ENCODE data around the gene ITGB6. TPM values are rescaled to one million over a fixed set of nuclear protein-coding genes. Genes with fewer than 3 reads are reported as not detected.

The ITGB6 gene
- total and polyA plus RNA-seq, 10 of the 15 experiments (the other 5 are each of a cell fraction or from before 2014, with no cell fraction given) = 0.04 TPM; not detected in 9

DNA sequence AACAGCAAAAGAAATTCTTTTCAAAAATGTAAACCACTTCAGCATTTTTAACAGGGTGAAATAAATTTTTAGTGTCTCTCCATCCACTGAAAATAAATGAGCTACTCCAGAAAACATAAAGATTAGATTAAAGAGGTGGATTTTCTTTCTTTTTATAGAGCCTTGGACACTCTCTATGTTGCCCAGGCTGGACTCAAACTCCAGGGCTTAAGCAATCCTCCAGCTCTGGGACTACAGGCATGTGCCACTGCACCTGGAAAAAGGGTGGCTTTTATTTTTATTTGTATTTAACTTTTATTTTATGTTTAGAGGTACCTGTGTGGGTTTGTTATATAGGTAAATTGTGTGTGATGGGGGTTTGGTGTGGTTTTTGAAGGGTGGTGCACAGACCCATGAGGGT is 19.9 kb downstream of the ITGB6 start:
- no peak overlapping the region for H2AFZ ChIP-seq (ENCODE audit: control insufficient read depth, low read depth, low read length)
- in situ Hi-C loops (cut with MboI) = no loop called here
- ChIA-PET CTCF (no interaction called here), RAD21 (ENCODE audit: unreplicated experiment) (no interaction called here), POLR2A (interaction anchor here (0.7 kb wide), 1 partner anchor 228 kb away, joined by 3 read pairs; no protein-coding TSS in a partner anchor), SMC1A (ENCODE audit: uncharacterized antibody, unreplicated experiment) (no interaction called here)
- no peak overlapping the region for H3K9ac ChIP-seq (ENCODE audit: control insufficient read depth, insufficient read depth, low read length)
- intact Hi-C loops (cut with micrococcal nuclease; ENCODE audit: unreplicated experiment) = no loop called here
- BruUV-seq (replicated peaks) = no TSS peak
- no peak overlapping the region for H3K4me2 ChIP-seq (ENCODE audit: control insufficient read depth, insufficient read depth)
- H3K36me3 ChIP-seq (ENCODE audit: control insufficient read depth in 2 of 2, insufficient read depth in 2 of 2, low read length in 1 of 2) = no peaks in the 10 kb centered on the region
- DNase-seq (ENCODE audit: low read depth, low spot score) (no peak), FAIRE-seq (no peak), ATAC-seq (no peak)
- no peaks in the 10 kb centered on the region for H3K79me2 ChIP-seq (ENCODE audit: control insufficient read depth, insufficient read depth, low read length)
- H3K4me3 ChIP-seq = no peak overlapping the region
- H3K27ac ChIP-seq (ENCODE audit: control insufficient read depth, insufficient read depth) = no peak overlapping the region
- H4K20me1 ChIP-seq (ENCODE audit: control insufficient read depth, insufficient read depth) = no peaks in the 10 kb centered on the region
- TF ChIP-seq ATF7 (IDR thresholded peaks at IDR 0.05; ENCODE audit: low read depth) (no peak), MLLT1 (IDR thresholded peaks at IDR 0.05) (no peak), RELA (IDR thresholded peaks at IDR 0.05; ENCODE audit: borderline replicate concordance, partially characterized antibody) (no peak), ZBTB4 (CRISPR knock-in tag; IDR thresholded peaks at IDR 0.05) (no peak), NFYA (IDR thresholded peaks at IDR 0.05; ENCODE audit: borderline replicate concordance, low read depth, low read length) (no peak), FOXK2 (IDR thresholded peaks at IDR 0.05) (no peak), TARDBP (IDR thresholded peaks at IDR 0.05; ENCODE audit: borderline replicate concordance) (no peak)
- no peaks in the 10 kb centered on the region; a peak in 2 of 4 replicates for H3K27me3 ChIP-seq (replicated peaks in 1 of 2; ENCODE audit: control insufficient read depth in 2 of 2, insufficient read depth in 2 of 2, low read length in 1 of 2)
- H3K9me3 ChIP-seq (replicated peaks; ENCODE audit: control insufficient read depth, insufficient read depth, low read length) = no peaks in the 10 kb centered on the region; the same call in 2 of the 3 replicates
- no peaks in the 10 kb centered on the region for H3K4me1 ChIP-seq (ENCODE audit: control insufficient read depth, insufficient read depth, low read length)

Measured in GM12878 (cell line).